Measurements from ENCODE around the gene TBL1X.

Gene TBL1X

GRCh38 chrX:9677098-9677739 is 212.4 kb downstream of the TBL1X start:
- no peak for DNase-seq (ENCODE audit: low read depth)
- H3K4me3 ChIP-seq (ENCODE audit: low read length) = no peak overlapping the region
- TF ChIP-seq CTCF (conservative IDR thresholded peaks at IDR 0.05; ENCODE audit: low read length) = no peak

DNA sequence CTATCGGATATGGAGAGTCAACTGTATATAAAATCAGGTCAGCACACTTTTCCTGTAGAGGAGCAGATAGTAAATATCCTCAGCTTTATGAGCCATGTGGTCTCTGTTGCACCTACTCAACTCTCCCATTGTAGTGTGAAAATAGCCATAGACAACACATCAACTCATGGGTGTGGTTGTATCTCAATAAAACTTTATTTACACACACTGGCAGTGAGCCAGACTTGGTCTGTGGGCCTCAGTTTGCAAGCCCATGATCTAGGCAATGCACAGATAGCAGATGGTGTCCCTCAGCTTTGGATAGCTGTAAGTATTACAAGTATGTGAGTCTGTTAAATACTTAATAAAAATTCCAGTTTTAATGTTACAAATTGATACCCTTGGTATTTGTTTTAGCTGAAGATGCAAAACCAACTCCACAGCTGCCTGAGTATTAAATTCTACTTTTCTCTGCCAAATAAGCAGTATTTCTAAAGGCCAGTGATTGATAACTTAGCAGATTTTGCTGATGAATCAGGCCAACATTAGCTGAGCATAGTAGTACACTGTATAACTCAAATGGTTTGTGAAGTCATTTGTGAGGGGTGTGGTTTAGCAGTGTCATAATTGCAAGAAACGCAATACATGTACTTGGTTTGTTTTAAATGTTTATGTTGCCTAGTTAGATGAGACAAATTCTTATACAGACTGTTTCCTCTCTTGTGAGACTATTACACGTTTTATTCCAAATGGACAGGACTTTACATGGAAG is 213.5 kb downstream of the TBL1X start:
- TF ChIP-seq CTCF (conservative IDR thresholded peaks at IDR 0.05; ENCODE audit: low read length) = no peak
- H3K4me3 ChIP-seq (ENCODE audit: low read length) = no peak overlapping the region
- no peak for DNase-seq (ENCODE audit: low read depth)

GRCh38 chrX:9681011-9681410 is 216.2 kb downstream of the TBL1X start:
- no peak for DNase-seq (ENCODE audit: low read depth)
- TF ChIP-seq CTCF (conservative IDR thresholded peaks at IDR 0.05; ENCODE audit: low read length) = no peak
- H3K4me3 ChIP-seq (ENCODE audit: low read length) = no peak overlapping the region

DNA sequence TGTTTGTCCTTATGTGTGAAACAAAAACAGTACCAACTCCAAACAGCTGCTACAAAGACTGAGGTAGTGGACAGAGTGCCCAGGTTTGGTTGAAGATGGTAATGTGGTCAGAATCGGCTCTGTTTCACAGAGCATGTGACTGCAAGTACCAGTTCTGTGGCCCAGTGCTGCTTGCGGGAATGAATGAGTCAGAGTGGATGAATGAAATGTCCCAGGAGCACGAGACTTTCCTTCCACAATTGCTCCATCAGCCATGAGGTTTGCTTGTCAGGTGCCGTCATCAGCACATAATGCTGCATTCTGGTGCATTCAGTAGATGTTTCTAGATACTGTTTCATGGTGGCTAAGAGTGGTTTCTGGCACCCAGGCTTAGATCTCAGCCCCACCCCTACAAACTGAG is 216.6 kb downstream of the TBL1X start:
- DNase-seq (ENCODE audit: low read depth) = peak; percentile 23
- no peak overlapping the region for H3K4me3 ChIP-seq (ENCODE audit: low read length)
- TF ChIP-seq CTCF (conservative IDR thresholded peaks at IDR 0.05; ENCODE audit: low read length) = no peak

DNA sequence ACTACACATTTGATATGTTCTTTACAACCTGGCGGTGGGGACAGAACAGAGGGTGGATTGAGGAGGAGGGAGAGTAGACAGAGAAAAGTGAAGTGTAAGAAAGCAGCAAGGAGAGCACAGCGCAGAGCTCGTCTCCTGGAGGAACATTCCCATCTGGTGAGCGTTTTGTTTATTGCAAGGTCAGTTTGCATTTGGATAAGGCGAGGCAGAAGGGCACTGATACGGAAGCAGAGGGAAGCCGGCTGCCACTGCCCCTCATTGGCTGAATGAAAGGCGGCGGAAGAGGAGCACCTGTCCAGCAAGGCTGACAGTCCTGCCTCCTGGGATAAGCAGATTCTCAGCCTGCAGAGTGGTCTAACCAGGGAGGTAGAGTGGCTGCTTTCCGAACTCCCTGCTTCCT is 217.6 kb downstream of the TBL1X start:
- peak; percentile 29 for DNase-seq (ENCODE audit: low read depth)
- TF ChIP-seq CTCF (conservative IDR thresholded peaks at IDR 0.05; ENCODE audit: low read length) = peak; percentile 44

GRCh38 chrX:9682861-9683260 is 218.0 kb downstream of the TBL1X start:
- TF ChIP-seq CTCF (conservative IDR thresholded peaks at IDR 0.05; ENCODE audit: low read length) = no peak
- DNase-seq (ENCODE audit: low read depth) = no peak
- H3K4me3 ChIP-seq (ENCODE audit: low read length) = no peak overlapping the region

More for the DNA sequence above, 217.6 kb downstream of the TBL1X start:
- no peak overlapping the region for H3K4me3 ChIP-seq (ENCODE audit: low read length)

DNA sequence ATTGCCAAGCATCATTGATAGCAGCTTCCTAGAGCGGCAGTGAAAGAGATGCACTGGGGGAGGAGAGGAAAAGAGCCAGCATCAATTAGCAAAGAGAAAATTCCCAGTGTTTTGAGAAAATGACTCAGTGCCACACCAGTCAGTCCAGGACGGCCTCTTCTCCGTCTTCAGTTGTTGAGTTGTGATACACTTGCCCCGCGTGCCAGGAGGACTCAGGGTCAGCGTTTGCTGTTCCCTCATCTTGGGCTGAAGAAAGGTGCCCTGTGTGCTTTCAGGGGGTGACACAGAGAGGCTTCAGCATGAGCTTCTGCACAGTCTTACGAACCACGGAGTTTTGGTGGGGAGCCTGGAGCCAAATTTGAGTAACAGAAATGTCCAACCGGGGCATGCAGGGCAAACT is 218.5 kb downstream of the TBL1X start:
- no peak overlapping the region for H3K4me3 ChIP-seq (ENCODE audit: low read length)
- TF ChIP-seq CTCF (conservative IDR thresholded peaks at IDR 0.05; ENCODE audit: low read length) = no peak
- DNase-seq (ENCODE audit: low read depth) = no peak
